Gastroesophageal sphincter (tissue), 3 donors: ENCODE results near the gene RITA1.

Experiments
- POLR2A ChIP-seq, 2 donors: fragments of 450-650 bp; IDR thresholded peaks; one replicate each; pipeline ENCODE4 v1.6.1; 2017; ENCODE audit warnings: antibody characterized with exemption in 2 of 2, mild to moderate bottlenecking in 2 of 2, moderate library complexity in 1 of 2
- TF ChIP-seq, protein P1 (sequence below), 4 experiments: fragments of 200-600 bp in 2 of 4; fragments of 450-650 bp in 2 of 4; sonication (generic) in 1 of 4; IDR thresholded peaks; one replicate each; pipeline ENCODE4 v1.5.1; 2017 to 2019; ENCODE audit warnings: antibody characterized with exemption in 4 of 4, mild to moderate bottlenecking in 2 of 4, moderate library complexity in 2 of 4

DNA sequence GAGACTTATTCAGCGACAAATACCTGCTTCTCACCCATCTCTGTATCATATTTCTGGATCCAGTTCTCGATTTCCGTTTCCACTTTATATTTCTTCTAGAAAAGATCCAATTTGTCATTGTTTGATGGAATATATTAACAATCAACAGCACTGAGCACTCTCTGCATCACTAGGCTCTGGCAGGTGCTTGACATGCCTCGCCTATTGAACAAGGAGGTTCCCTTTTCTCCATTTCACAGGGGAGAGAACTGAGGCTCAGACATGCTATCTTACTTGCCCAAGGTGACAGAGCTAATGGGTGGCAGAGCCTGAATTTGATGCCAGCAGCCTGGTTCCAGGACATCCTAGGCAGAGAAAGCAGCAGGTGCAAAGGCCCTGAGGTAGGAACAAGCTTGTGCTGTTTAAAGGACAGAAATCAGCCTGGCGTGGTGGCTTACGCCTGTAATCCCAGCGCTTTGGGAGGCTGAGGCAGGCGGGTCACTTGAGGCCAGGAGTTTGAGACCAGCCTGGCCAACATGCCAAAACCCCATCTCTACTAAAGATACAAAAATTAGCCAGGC, 12.1 kb downstream of the RITA1 start:
- TF ChIP-seq, protein P1, sequence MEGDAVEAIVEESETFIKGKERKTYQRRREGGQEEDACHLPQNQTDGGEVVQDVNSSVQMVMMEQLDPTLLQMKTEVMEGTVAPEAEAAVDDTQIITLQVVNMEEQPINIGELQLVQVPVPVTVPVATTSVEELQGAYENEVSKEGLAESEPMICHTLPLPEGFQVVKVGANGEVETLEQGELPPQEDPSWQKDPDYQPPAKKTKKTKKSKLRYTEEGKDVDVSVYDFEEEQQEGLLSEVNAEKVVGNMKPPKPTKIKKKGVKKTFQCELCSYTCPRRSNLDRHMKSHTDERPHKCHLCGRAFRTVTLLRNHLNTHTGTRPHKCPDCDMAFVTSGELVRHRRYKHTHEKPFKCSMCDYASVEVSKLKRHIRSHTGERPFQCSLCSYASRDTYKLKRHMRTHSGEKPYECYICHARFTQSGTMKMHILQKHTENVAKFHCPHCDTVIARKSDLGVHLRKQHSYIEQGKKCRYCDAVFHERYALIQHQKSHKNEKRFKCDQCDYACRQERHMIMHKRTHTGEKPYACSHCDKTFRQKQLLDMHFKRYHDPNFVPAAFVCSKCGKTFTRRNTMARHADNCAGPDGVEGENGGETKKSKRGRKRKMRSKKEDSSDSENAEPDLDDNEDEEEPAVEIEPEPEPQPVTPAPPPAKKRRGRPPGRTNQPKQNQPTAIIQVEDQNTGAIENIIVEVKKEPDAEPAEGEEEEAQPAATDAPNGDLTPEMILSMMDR (IDR thresholded peaks at IDR 0.05), result no peak
- TF ChIP-seq POLR2A (IDR thresholded peaks at IDR 0.05), result no peak
